Transverse colon (tissue), 4 donors: ENCODE results near the gene CCHCR1.

Experiments
- EP300 ChIP-seq: sonication (generic); formaldehyde crosslinking; IDR thresholded peaks from one replicate; pipeline ENCODE4 v1.6.1; 2017; ENCODE audit warnings: antibody characterized with exemption, low read depth
- POLR2A ChIP-seq: fragments of 450-650 bp; IDR thresholded peaks from one replicate; pipeline ENCODE4 v1.6.1; 2016; ENCODE audit warnings: antibody characterized with exemption, mild to moderate bottlenecking, moderate library complexity
- POLR2AphosphoS5 ChIP-seq, 3 donors: sonication (generic); formaldehyde crosslinking; IDR thresholded peaks; one replicate each; pipeline ENCODE4 v1.6.1; 2016; ENCODE audit warnings: antibody characterized with exemption in 3 of 3
- TF ChIP-seq, protein P1 (sequence below), 5 experiments: fragments of 200-600 bp in 3 of 5; fragments of 450-650 bp in 2 of 5; sonication (generic) in 3 of 5; IDR thresholded peaks; 1 replicate in 2 of 5; 2 replicates in 3 of 5; pipeline ENCODE4 v1.5.1; 2016 to 2017; ENCODE audit warnings: antibody characterized with exemption in 5 of 5, inconsistent platforms in 3 of 5, mild to moderate bottlenecking in 2 of 5, moderate library complexity in 1 of 5

- TF ChIP-seq, protein P1, sequence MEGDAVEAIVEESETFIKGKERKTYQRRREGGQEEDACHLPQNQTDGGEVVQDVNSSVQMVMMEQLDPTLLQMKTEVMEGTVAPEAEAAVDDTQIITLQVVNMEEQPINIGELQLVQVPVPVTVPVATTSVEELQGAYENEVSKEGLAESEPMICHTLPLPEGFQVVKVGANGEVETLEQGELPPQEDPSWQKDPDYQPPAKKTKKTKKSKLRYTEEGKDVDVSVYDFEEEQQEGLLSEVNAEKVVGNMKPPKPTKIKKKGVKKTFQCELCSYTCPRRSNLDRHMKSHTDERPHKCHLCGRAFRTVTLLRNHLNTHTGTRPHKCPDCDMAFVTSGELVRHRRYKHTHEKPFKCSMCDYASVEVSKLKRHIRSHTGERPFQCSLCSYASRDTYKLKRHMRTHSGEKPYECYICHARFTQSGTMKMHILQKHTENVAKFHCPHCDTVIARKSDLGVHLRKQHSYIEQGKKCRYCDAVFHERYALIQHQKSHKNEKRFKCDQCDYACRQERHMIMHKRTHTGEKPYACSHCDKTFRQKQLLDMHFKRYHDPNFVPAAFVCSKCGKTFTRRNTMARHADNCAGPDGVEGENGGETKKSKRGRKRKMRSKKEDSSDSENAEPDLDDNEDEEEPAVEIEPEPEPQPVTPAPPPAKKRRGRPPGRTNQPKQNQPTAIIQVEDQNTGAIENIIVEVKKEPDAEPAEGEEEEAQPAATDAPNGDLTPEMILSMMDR (IDR thresholded peaks at IDR 0.05) = no peak
- no peak for TF ChIP-seq POLR2AphosphoS5 (IDR thresholded peaks at IDR 0.05)
- no peak for TF ChIP-seq POLR2A
- TF ChIP-seq EP300 = no peak
Measured at GRCh38 chr6:31175971-31176370, 18.4 kb upstream of the CCHCR1 start.
